GM20431 (cell line): Measurements from ENCODE around the gene DOHH.
"Not testable (repeated sequence)": the region's sequence is repeated elsewhere in the genome, so short reads cannot be mapped to it uniquely, and the experiment has no call there.

Experiments used
- in situ Hi-C: fragments of 300-500 bp; cut with MseI, MboI; formaldehyde crosslinking; loops from one replicate; pipeline ENCODE4 v1.15.0; 2020; ENCODE audit warnings: low sequenced_read_pairs; ENCODE audit not compliant: unreplicated experiment

The DOHH gene

GRCh38 chr19:3465552-3465951 is 34.9 kb downstream of the DOHH start:
- in situ Hi-C loops = no loop called here

- in situ Hi-C loops = no loop called here
These were observed 35.8 kb downstream of the DOHH start for GRCh38 chr19:3464587-3465235.

GRCh38 chr19:3463714-3464586 is 36.5 kb downstream of the DOHH start:
- in situ Hi-C loops = no loop called here

GRCh38 chr19:3462991-3463713 is 37.3 kb downstream of the DOHH start:
- in situ Hi-C loops = no loop called here

GRCh38 chr19:3459965-3460582 is 40.4 kb downstream of the DOHH start:
- in situ Hi-C loops = no loop called here

- in situ Hi-C loops = no loop called here
These were observed 41.2 kb downstream of the DOHH start for GRCh38 chr19:3459089-3459881.

GRCh38 chr19:3458229-3459088 is 42.0 kb downstream of the DOHH start:
- in situ Hi-C loops = no loop called here

- in situ Hi-C loops = no loop called here
These were observed 42.8 kb downstream of the DOHH start for GRCh38 chr19:3457528-3458228.

GRCh38 chr19:3456925-3457527 is 43.4 kb downstream of the DOHH start:
- in situ Hi-C loops = no loop called here

GRCh38 chr19:3455960-3456601 is 44.4 kb downstream of the DOHH start:
- in situ Hi-C loops = no loop called here

GRCh38 chr19:3455393-3455955 is 45.0 kb downstream of the DOHH start:
- in situ Hi-C loops = no loop called here

GRCh38 chr19:3454656-3455392 is 45.6 kb downstream of the DOHH start:
- in situ Hi-C loops = no loop called here

- in situ Hi-C loops = no loop called here
These were observed 46.6 kb downstream of the DOHH start for GRCh38 chr19:3453840-3454239.

GRCh38 chr19:3452942-3453214 is 47.6 kb downstream of the DOHH start:
- in situ Hi-C loops = not testable (repeated sequence)

- in situ Hi-C loops = no loop called here
These were observed 48.1 kb downstream of the DOHH start for GRCh38 chr19:3452171-3452941.

- in situ Hi-C loops = no loop called here
These were observed 49.0 kb downstream of the DOHH start for GRCh38 chr19:3451451-3451866.
